Body of pancreas (tissue), 4 donors: Measurements from ENCODE around the gene DENND10.
A peak's percentile ranks its signal among the peaks of the same experiment; 100 is the strongest.

Experiments
- CTCF ChIP-seq, 7 experiments: fragments of 450-650 bp in 4 of 7; fragments of 200-600 bp in 3 of 7; sonication (generic) in 3 of 7; IDR thresholded peaks; one replicate each; pipeline ENCODE4 v1.5.1; 2016 to 2019; ENCODE audit warnings: antibody characterized with exemption in 7 of 7
- POLR2A ChIP-seq, 3 donors: fragments of 450-650 bp; IDR thresholded peaks; one replicate each; pipeline ENCODE4 v1.6.1; 2016; ENCODE audit warnings: antibody characterized with exemption in 3 of 3, mild to moderate bottlenecking in 2 of 3

- TF ChIP-seq POLR2A (IDR thresholded peaks at IDR 0.05) (peak; percentile 92 to 98 (median 98)), CTCF (IDR thresholded peaks at IDR 0.05) (no peak)
Measured at GRCh38 chr10:119080521-119081259, 23.2 kb upstream of the DENND10 start, which contains the start of gene EIF3A.
